ENCODE results near the gene VPS26C.

Gene VPS26C

GRCh38 chr21:37264808-37265207, 2.3 kb downstream of the VPS26C start:
- DNase-seq (ENCODE audit: low spot score) = no peak

- no peak for DNase-seq (ENCODE audit: low spot score)
These were observed 3.1 kb downstream of the VPS26C start for GRCh38 chr21:37263827-37264600.

GRCh38 chr21:37259426-37259825, 7.7 kb downstream of the VPS26C start:
- no peak for DNase-seq (ENCODE audit: low spot score)

- DNase-seq (ENCODE audit: low spot score) = no peak
These were observed 8.9 kb downstream of the VPS26C start for GRCh38 chr21:37257967-37258877.

- no peak for DNase-seq (ENCODE audit: low spot score)
These were observed 9.6 kb downstream of the VPS26C start for GRCh38 chr21:37257511-37257966.

GRCh38 chr21:37253991-37254390, 13.1 kb downstream of the VPS26C start:
- DNase-seq (ENCODE audit: low spot score) = no peak

- DNase-seq (ENCODE audit: low spot score) = no peak
These were observed 15.9 kb downstream of the VPS26C start for GRCh38 chr21:37251294-37251634.

- no peak for DNase-seq (ENCODE audit: low spot score)
These were observed 17.8 kb downstream of the VPS26C start for GRCh38 chr21:37249112-37249904.

- DNase-seq (ENCODE audit: low spot score) = no peak
These were observed 18.8 kb downstream of the VPS26C start for GRCh38 chr21:37248298-37248697.

GRCh38 chr21:37245151-37245550, 22.0 kb downstream of the VPS26C start:
- no peak for DNase-seq (ENCODE audit: low spot score)

- no peak for DNase-seq (ENCODE audit: low spot score)
These were observed 22.5 kb downstream of the VPS26C start for GRCh38 chr21:37244501-37245095.

GRCh38 chr21:37243961-37244360, 23.2 kb downstream of the VPS26C start:
- no peak for DNase-seq (ENCODE audit: low spot score)

GRCh38 chr21:37241426-37241825, 25.7 kb downstream of the VPS26C start:
- no peak for DNase-seq (ENCODE audit: low spot score)

GRCh38 chr21:37240978-37241377, 26.2 kb downstream of the VPS26C start:
- no peak for DNase-seq (ENCODE audit: low spot score)

- no peak for DNase-seq (ENCODE audit: low spot score)
These were observed 29.4 kb downstream of the VPS26C start for GRCh38 chr21:37237764-37238163.

- DNase-seq (ENCODE audit: low spot score) = no peak
These were observed 29.8 kb downstream of the VPS26C start for GRCh38 chr21:37237346-37237745.

- no peak for DNase-seq (ENCODE audit: low spot score)
These were observed 33.5 kb downstream of the VPS26C start for GRCh38 chr21:37233551-37234146.

- DNase-seq (ENCODE audit: low spot score) = no peak
These were observed 34.7 kb downstream of the VPS26C start for GRCh38 chr21:37232274-37233018.

GRCh38 chr21:37231671-37232070, 35.5 kb downstream of the VPS26C start:
- no peak for DNase-seq (ENCODE audit: low spot score)

- no peak for DNase-seq (ENCODE audit: low spot score)
These were observed 35.9 kb downstream of the VPS26C start for GRCh38 chr21:37231249-37231645.

Measured in NAMALWA (cell line).